ENCODE data around the gene ATG12. TPM values are rescaled to one million over a fixed set of nuclear protein-coding genes. Genes with fewer than 3 reads are reported as not detected.

ATG12 gene
- total and polyA plus RNA-seq, 4 donors: 31.2 to 75.4 (median 33.8) TPM

- Histone ChIP-seq H3K4me3 (no peak overlapping the region), H3K27ac (ENCODE audit: low read depth in 1 of 2, low read length in 1 of 2) (no peak overlapping the region), H3K27me3 (ENCODE audit: control insufficient read depth in 3 of 3, insufficient read depth in 3 of 3, low read length in 2 of 3) (no peaks in the 10 kb centered on the region), H3K36me3 (ENCODE audit: control insufficient read depth in 4 of 4, insufficient read depth in 4 of 4, low read length in 4 of 4) (peaks cover 0 to 38% (median 3%) of the 10 kb centered on the region in 4 donors), H3K9me3 (ENCODE audit: control insufficient read depth in 4 of 4, insufficient read depth in 3 of 4, low read length in 3 of 4) (no peaks in the 10 kb centered on the region), H3K4me1 (ENCODE audit: control insufficient read depth in 5 of 5, insufficient read depth in 5 of 5, low read length in 5 of 5) (peaks cover 0 to 4% (median 0%) of the 10 kb centered on the region in 5 donors), H3K9ac (ENCODE audit: insufficient read depth in 1 of 2, low read length in 2 of 2) (no peak overlapping the region)
- ATAC-seq (ENCODE audit: insufficient read depth, low FRiP score) (no peak), DNase-seq (no peak)
- WGBS, 2 donors: 87 to 96% methylated on average over 2 of the region's 2 CpGs
- no peak for TF ChIP-seq CTCF (IDR thresholded peaks at IDR 0.05; ENCODE audit: control extremely low read depth, extremely low read depth)
Measured at GRCh38 chr5:115807654-115808052, 33.7 kb downstream of the ATG12 start.

GRCh38 chr5:115806986-115807653 lies 34.2 kb downstream of the ATG12 start:
- ATAC-seq (ENCODE audit: insufficient read depth, low FRiP score) (no peak), DNase-seq (no peak)
- no peak overlapping the region for H3K9ac ChIP-seq (ENCODE audit: insufficient read depth in 1 of 2, low read length in 2 of 2)
- no peak for TF ChIP-seq CTCF (IDR thresholded peaks at IDR 0.05; ENCODE audit: control extremely low read depth, extremely low read depth)
- no peak overlapping the region for H3K27ac ChIP-seq (ENCODE audit: low read depth in 1 of 2, low read length in 1 of 2)
- H3K36me3 ChIP-seq (ENCODE audit: control insufficient read depth in 4 of 4, insufficient read depth in 4 of 4, low read length in 4 of 4): peaks cover 0 to 40% (median 3%) of the 10 kb centered on the region in 4 donors
- H3K4me1 ChIP-seq (ENCODE audit: control insufficient read depth in 5 of 5, insufficient read depth in 5 of 5, low read length in 5 of 5): peaks cover 0 to 3% (median 0%) of the 10 kb centered on the region in 5 donors
- no peak overlapping the region for H3K4me3 ChIP-seq
- WGBS, 2 donors: 79 to 86% methylated on average over 2 of the region's 2 CpGs
- no peaks in the 10 kb centered on the region for H3K9me3 ChIP-seq (ENCODE audit: control insufficient read depth in 4 of 4, insufficient read depth in 3 of 4, low read length in 3 of 4)
- H3K27me3 ChIP-seq (ENCODE audit: control insufficient read depth in 3 of 3, insufficient read depth in 3 of 3, low read length in 2 of 3): no peaks in the 10 kb centered on the region

GRCh38 chr5:115801984-115802383 lies 39.4 kb downstream of the ATG12 start:
- WGBS, 2 donors: 60 to 68% methylated on average over 1 of the region's 1 CpG
- peaks cover 0 to 3% (median 0%) of the 10 kb centered on the region in 5 donors for H3K4me1 ChIP-seq (ENCODE audit: control insufficient read depth in 5 of 5, insufficient read depth in 5 of 5, low read length in 5 of 5)
- H3K36me3 ChIP-seq (ENCODE audit: control insufficient read depth in 4 of 4, insufficient read depth in 4 of 4, low read length in 4 of 4): peaks cover 0 to 17% (median 0%) of the 10 kb centered on the region in 4 donors
- no peak overlapping the region for H3K9ac ChIP-seq (ENCODE audit: insufficient read depth in 1 of 2, low read length in 2 of 2)
- no peak for DNase-seq
- H3K4me3 ChIP-seq: no peak overlapping the region
- no peak for TF ChIP-seq CTCF (IDR thresholded peaks at IDR 0.05; ENCODE audit: control extremely low read depth, extremely low read depth)
- ATAC-seq (ENCODE audit: insufficient read depth, low FRiP score): no peak
- no peaks in the 10 kb centered on the region for H3K9me3 ChIP-seq (ENCODE audit: control insufficient read depth in 4 of 4, insufficient read depth in 3 of 4, low read length in 3 of 4)
- H3K27me3 ChIP-seq (ENCODE audit: control insufficient read depth in 3 of 3, insufficient read depth in 3 of 3, low read length in 2 of 3): no peaks in the 10 kb centered on the region
- no peak overlapping the region for H3K27ac ChIP-seq (ENCODE audit: low read depth in 1 of 2, low read length in 1 of 2)

Data from lung (tissue), 12 donors.